Neural cell (in vitro differentiated cells): ENCODE measurements around the gene LNX2.

ENCODE experiments used
- EP300 ChIP-seq: fragments of 450-650 bp; conservative IDR thresholded peaks from 2 replicates; pipeline ENCODE4 v1.6.1; 2014; ENCODE audit warnings: antibody characterized with exemption, mild to moderate bottlenecking, moderate library complexity; ENCODE audit not compliant: poor library complexity, severe bottlenecking
- EZH2 ChIP-seq: fragments of 200-600, 300-800 bp; shearing (Covaris generic), sonication (generic); IDR thresholded peaks from 2 replicates; pipeline ENCODE4 v1.6.1; 2014; ENCODE audit warnings: antibody characterized with exemption, low read length, borderline replicate concordance, mild to moderate bottlenecking; ENCODE audit not compliant: insufficient read depth, poor library complexity, severe bottlenecking
- MXI1 ChIP-seq: fragments of 450-650 bp; conservative IDR thresholded peaks from 2 replicates; pipeline ENCODE4 v1.6.1; 2014; ENCODE audit warnings: antibody characterized with exemption, mild to moderate bottlenecking; ENCODE audit not compliant: poor library complexity, severe bottlenecking
- POLR2AphosphoS5 ChIP-seq: IDR thresholded peaks from 2 replicates; pipeline ENCODE4 v1.6.1; 2012
- RAD21 ChIP-seq: fragments of 450-650 bp; conservative IDR thresholded peaks from 2 replicates; pipeline ENCODE4 v1.6.1; 2014; ENCODE audit warnings: antibody characterized with exemption, mild to moderate bottlenecking, moderate library complexity
- SMC3 ChIP-seq: fragments of 450-650 bp; conservative IDR thresholded peaks from 2 replicates; pipeline ENCODE4 v1.6.1; 2014; ENCODE audit warnings: antibody characterized with exemption, mild to moderate bottlenecking, moderate library complexity; ENCODE audit not compliant: poor library complexity
- TAF1 ChIP-seq: IDR thresholded peaks from 2 replicates; pipeline ENCODE4 v1.6.1; 2012; ENCODE audit warnings: low read depth
- TF ChIP-seq, protein P1 (sequence below): fragments of 450-650 bp; IDR thresholded peaks from 2 replicates; pipeline ENCODE4 v1.5.1; 2014; ENCODE audit warnings: antibody characterized with exemption, mild to moderate bottlenecking, moderate library complexity; ENCODE audit not compliant: poor library complexity, severe bottlenecking
- TF ChIP-seq, protein P2 (sequence below): IDR thresholded peaks from 2 replicates; pipeline ENCODE4 v1.6.1; 2012; ENCODE audit warnings: borderline replicate concordance

DNA sequence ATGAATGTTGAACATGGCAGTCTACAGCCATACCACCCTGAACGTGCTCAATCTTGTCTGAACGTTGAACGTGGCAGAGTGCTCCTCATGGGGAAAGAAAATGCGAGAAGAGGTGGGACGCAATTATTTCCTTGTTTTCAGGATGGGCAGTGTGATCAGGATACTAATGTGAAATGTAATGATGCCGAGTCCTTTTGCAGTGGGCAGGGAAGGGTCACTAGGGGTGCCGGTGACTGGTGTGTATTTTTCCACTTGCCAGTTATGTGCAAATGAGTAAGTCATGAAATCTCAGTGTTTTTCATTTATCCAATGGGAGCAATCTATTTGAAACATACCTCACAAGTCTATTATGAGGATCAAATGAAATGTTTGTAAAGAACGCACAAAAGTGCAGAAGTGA, 84.8 kb downstream of the LNX2 start:
- TF ChIP-seq, protein P1, sequence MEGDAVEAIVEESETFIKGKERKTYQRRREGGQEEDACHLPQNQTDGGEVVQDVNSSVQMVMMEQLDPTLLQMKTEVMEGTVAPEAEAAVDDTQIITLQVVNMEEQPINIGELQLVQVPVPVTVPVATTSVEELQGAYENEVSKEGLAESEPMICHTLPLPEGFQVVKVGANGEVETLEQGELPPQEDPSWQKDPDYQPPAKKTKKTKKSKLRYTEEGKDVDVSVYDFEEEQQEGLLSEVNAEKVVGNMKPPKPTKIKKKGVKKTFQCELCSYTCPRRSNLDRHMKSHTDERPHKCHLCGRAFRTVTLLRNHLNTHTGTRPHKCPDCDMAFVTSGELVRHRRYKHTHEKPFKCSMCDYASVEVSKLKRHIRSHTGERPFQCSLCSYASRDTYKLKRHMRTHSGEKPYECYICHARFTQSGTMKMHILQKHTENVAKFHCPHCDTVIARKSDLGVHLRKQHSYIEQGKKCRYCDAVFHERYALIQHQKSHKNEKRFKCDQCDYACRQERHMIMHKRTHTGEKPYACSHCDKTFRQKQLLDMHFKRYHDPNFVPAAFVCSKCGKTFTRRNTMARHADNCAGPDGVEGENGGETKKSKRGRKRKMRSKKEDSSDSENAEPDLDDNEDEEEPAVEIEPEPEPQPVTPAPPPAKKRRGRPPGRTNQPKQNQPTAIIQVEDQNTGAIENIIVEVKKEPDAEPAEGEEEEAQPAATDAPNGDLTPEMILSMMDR: no peak
- TF ChIP-seq RAD21 (no peak), POLR2AphosphoS5 (no peak), MXI1 (no peak), EP300 (no peak), EZH2 (no peak), TAF1 (no peak), SMC3 (no peak)
- TF ChIP-seq, protein P2, sequence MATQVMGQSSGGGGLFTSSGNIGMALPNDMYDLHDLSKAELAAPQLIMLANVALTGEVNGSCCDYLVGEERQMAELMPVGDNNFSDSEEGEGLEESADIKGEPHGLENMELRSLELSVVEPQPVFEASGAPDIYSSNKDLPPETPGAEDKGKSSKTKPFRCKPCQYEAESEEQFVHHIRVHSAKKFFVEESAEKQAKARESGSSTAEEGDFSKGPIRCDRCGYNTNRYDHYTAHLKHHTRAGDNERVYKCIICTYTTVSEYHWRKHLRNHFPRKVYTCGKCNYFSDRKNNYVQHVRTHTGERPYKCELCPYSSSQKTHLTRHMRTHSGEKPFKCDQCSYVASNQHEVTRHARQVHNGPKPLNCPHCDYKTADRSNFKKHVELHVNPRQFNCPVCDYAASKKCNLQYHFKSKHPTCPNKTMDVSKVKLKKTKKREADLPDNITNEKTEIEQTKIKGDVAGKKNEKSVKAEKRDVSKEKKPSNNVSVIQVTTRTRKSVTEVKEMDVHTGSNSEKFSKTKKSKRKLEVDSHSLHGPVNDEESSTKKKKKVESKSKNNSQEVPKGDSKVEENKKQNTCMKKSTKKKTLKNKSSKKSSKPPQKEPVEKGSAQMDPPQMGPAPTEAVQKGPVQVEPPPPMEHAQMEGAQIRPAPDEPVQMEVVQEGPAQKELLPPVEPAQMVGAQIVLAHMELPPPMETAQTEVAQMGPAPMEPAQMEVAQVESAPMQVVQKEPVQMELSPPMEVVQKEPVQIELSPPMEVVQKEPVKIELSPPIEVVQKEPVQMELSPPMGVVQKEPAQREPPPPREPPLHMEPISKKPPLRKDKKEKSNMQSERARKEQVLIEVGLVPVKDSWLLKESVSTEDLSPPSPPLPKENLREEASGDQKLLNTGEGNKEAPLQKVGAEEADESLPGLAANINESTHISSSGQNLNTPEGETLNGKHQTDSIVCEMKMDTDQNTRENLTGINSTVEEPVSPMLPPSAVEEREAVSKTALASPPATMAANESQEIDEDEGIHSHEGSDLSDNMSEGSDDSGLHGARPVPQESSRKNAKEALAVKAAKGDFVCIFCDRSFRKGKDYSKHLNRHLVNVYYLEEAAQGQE: no peak
